GM13976 (cell line): ENCODE results near the gene RASL10A.

Experiments used
- DNase-seq: peaks from one replicate; pipeline ENCODE4 v3.0.0; 2012; ENCODE audit warnings: low spot score
- in situ Hi-C: fragments of 300-500 bp; cut with MboI; formaldehyde crosslinking; loops from one replicate; pipeline ENCODE4 v1.12.0; 2022; ENCODE audit warnings: low sequenced_read_pairs, mixed read lengths, inconsistent platforms; ENCODE audit not compliant: unreplicated experiment
- TF ChIP-seq, protein P1 (sequence below): IDR thresholded peaks from 2 replicates; pipeline ENCODE4 v1.5.1; 2012; ENCODE audit warnings: borderline replicate concordance, mild to moderate bottlenecking; ENCODE audit not compliant: insufficient read depth; ENCODE audit errors: extremely low read depth, missing control alignments, control extremely low read depth

Gene RASL10A

DNA sequence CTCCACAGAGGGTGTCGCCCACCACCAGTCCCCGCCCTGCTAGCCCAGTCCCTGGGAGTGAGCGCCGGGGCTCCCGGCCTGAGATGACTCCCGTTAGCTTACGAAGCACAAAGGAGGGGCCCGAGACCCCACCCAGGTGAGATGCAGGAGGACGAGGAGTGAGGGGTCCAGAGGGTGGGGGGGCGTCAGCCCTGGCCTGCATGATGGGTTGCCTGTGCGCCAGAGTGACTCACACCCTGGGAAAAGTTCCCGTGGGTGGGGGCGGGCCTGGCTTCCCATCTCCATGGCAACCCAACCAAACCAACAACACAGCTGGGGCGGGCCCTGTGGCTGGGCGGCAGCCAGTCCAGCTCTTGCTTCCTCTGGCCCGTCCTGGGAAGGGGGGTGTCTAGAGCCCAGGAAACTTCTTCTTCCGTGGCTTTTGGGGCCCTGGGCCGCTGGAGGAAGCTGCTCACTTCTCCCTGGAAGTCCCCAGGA lies 4.6 kb downstream of the RASL10A start:
- in situ Hi-C loops = no loop called here
- DNase-seq = peak; percentile 91
- TF ChIP-seq, protein P1, sequence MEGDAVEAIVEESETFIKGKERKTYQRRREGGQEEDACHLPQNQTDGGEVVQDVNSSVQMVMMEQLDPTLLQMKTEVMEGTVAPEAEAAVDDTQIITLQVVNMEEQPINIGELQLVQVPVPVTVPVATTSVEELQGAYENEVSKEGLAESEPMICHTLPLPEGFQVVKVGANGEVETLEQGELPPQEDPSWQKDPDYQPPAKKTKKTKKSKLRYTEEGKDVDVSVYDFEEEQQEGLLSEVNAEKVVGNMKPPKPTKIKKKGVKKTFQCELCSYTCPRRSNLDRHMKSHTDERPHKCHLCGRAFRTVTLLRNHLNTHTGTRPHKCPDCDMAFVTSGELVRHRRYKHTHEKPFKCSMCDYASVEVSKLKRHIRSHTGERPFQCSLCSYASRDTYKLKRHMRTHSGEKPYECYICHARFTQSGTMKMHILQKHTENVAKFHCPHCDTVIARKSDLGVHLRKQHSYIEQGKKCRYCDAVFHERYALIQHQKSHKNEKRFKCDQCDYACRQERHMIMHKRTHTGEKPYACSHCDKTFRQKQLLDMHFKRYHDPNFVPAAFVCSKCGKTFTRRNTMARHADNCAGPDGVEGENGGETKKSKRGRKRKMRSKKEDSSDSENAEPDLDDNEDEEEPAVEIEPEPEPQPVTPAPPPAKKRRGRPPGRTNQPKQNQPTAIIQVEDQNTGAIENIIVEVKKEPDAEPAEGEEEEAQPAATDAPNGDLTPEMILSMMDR = no peak

DNA sequence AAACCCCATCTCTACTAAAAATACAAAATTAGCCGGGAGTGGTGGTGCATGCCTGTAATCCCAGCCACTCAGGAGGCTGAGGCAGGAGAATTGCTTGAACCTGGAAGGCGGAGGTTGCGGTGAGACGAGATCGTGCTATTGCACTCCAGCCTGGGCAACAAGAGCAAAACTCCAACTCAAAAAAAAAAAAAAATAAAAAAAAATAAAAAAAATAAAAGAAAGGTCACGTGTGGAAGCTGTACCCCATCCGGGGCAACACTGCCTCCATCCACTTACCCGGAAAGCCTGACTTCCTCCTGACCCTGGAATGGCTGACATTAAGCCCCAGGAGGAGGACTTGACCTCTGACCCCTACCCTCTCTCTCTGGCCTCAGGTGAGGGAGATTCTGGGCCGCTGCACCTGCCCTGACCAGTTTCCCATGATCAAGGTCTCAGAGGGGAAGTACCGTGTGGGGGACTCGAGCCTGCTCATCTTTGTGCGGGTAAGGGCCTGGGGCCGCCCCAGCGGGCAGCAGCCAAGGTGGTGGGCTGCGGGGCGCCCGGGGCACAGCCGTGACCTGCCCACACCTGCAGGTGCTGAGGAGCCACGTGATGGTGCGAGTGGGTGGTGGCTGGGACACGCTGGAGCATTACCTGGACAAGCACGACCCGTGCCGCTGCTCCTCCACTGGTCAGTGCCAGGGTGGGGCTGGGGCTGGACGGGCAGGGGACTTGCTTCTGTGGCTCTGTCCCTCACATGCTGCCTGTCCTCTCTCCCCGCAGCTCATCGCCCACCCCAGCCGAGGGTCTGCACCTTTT lies 5.2 kb downstream of the RASL10A start:
- peak; percentile 42 for DNase-seq
- TF ChIP-seq, protein P1 = no peak
- in situ Hi-C loops = no loop called here

DNA sequence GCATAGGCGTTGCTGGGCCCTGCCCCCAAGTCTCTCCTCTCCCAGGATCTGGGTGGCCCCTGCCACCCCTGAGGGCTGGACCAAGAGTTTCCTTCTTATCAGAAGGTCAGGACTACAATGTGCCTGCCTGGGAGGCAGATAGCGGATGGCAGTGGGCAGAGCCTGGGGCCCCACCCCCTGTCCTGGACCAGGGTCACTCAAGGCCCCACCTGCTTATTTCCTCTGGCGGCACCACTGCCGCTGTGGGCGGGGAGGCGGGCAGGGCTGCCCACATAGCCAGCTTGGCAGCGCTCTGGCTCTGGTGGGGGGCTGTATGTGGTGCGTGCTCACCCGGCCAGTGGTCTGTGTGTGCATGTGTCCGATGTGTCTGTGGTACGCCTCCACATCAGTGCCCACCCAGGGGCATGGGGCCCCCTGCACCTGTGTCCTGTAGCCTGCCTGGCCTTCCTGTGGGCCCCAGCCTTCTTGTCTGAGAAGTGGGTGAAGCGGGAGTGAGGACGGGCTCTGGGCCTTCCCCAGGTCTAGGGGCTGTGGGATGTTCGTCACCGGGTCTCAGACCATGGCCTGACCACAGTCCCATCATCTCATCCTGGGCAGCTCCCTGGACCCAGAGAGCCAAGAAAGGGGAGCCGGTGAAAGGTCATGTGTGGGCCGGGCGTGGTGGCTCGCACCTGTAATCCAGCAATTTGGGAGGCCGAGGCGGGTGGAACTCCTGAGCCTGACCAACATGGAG lies 6.0 kb downstream of the RASL10A start:
- peak; percentile 36 for DNase-seq
- TF ChIP-seq, protein P1 = no peak
- in situ Hi-C loops = no loop called here

DNA sequence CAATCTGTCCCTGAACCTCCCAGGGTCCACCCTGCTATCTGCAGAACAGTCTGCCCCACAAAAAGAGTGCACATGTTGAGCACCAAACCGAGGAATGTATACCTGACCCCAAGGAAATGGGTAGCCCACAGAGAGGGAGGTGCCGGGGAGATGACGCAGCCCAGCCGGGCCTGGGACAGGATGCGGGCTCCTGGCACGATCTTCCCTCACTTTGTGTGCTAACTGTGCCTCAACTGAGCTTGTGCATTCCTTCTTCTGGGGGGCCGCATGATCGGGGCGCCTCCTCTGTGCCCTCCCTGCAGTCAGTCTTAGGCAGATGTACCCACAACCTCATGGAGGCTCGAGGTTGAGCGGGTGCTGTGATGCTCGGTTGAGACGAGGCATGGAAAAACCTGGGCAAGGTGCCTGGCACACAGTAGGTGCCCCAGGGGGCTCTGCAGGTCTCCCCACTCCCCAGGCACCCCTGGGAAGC lies 6.7 kb downstream of the RASL10A start:
- TF ChIP-seq, protein P1 = no peak
- in situ Hi-C loops = no loop called here
- DNase-seq = peak; percentile 51

DNA sequence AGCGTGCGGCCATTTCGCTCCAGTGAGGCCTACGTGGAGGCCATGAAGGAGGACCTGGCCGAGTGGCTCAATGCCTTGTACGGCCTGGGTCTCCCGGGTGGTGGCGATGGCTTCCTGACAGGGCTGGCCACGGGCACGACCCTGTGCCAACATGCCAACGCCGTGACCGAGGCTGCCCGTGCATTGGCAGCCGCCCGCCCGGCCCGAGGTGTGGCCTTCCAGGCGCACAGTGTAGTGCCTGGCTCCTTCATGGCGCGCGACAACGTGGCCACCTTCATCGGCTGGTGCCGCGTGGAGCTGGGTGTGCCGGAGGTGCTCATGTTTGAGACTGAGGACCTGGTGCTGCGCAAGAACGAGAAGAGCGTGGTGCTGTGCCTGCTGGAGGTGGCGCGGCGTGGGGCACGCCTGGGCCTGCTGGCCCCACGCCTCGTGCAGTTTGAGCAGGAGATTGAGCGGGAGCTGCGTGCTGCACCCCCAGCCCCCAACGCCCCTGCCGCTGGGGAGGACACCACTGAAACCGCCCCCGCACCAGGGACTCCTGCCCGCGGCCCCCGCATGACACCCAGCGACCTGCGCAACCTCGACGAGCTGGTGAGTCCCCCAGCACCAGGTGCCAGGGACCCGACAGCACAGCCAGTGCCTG lies 7.2 kb downstream of the RASL10A start:
- TF ChIP-seq, protein P1 = no peak
- no peak for DNase-seq
- in situ Hi-C loops = no loop called here

DNA sequence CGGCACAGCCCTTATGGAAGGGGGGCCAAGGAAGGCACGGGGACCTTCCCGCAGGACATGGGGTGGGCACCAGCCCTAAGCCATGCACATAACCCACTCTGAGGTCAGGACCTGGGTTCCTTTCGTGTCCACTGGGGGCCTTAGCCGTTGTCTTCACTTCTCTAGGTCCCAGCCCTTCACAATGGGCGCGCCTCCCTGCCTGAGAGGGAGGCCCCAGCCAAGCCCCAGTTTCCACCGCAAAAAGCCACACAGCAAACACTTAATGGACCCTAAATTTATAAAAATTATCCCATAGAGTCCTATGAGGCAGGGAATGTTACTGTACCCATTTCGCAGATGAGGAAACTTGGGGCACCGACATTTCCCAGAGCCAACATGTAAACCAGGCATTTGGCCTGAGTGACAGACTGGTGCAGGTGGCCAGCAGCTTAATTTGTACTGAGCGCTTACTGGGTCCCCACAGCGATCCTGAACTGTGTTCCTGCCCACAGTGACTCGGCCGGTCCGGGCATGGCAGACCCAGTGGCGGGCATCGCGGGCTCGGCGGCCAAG lies 7.8 kb downstream of the RASL10A start:
- in situ Hi-C loops = no loop called here
- TF ChIP-seq, protein P1 = no peak
- peak; percentile 41 for DNase-seq
